ENCODE data around the gene LSP1. TPM values are rescaled to one million over a fixed set of nuclear protein-coding genes. Genes with fewer than 3 reads are reported as not detected.

Gene LSP1
- total RNA-seq, 1 donor from 2014 or later, result not detected

DNA sequence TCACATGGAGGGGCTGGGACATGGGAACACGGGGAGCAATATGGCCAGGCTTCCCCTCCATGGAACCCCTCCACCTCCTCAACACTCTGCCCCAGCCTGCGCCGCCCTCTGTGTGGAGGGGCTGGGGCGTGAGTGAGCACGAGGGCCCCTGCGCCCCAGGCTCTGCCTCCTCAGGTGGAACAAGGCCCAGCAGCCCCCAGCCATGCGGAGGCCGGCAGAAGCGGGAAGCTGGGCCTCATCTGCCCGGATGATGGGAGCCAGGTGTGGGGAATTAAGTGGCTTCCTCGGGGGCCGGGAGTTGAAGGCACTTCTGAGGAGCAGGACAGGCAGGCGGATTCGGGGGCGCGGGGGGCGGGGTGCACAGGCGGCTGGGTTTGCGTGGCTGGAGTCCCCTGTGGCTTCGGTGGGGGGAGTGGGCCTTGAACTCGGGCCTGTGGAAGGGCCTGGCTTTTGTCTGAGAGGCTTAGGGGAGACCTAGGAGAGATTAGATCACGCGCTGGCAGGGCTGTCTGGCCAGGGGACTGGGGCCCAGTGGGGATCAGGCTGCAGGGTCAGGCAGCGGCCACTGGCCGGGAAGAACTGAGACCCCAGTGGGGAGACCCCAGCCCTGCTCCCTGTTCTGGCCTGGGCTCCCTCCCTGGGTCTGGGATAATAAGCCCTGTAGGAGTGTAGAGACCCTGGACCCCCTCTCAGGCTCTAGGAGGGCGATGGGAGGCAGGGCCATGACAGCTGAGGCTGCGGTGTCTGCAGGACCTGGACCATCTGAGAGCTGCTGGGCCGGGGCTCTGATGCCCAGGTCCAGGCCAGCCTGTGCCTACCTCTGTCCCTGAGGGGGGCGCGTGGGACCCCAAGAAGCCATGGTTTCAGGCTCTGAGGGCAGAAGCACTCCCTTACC lies 25.5 kb downstream of the LSP1 start:
- Mint-ChIP-seq H3K4me3 (ENCODE audit: unreplicated experiment) (no peak overlapping the region), H3K9me3 (ENCODE audit: unreplicated experiment) (no peaks in the 10 kb centered on the region), H3K36me3 (ENCODE audit: low read depth, unreplicated experiment) (no peaks in the 10 kb centered on the region), H3K4me1 (ENCODE audit: unreplicated experiment) (no peaks in the 10 kb centered on the region), H3K27me3 (ENCODE audit: unreplicated experiment) (peaks cover 5% of the 10 kb centered on the region), H3K27ac (ENCODE audit: unreplicated experiment) (no peak overlapping the region)
- no peak for DNase-seq (ENCODE audit: low spot score)
- TF ChIP-seq, protein P1, sequence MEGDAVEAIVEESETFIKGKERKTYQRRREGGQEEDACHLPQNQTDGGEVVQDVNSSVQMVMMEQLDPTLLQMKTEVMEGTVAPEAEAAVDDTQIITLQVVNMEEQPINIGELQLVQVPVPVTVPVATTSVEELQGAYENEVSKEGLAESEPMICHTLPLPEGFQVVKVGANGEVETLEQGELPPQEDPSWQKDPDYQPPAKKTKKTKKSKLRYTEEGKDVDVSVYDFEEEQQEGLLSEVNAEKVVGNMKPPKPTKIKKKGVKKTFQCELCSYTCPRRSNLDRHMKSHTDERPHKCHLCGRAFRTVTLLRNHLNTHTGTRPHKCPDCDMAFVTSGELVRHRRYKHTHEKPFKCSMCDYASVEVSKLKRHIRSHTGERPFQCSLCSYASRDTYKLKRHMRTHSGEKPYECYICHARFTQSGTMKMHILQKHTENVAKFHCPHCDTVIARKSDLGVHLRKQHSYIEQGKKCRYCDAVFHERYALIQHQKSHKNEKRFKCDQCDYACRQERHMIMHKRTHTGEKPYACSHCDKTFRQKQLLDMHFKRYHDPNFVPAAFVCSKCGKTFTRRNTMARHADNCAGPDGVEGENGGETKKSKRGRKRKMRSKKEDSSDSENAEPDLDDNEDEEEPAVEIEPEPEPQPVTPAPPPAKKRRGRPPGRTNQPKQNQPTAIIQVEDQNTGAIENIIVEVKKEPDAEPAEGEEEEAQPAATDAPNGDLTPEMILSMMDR (IDR thresholded peaks at IDR 0.05; ENCODE audit: unreplicated experiment), result no peak

DNA sequence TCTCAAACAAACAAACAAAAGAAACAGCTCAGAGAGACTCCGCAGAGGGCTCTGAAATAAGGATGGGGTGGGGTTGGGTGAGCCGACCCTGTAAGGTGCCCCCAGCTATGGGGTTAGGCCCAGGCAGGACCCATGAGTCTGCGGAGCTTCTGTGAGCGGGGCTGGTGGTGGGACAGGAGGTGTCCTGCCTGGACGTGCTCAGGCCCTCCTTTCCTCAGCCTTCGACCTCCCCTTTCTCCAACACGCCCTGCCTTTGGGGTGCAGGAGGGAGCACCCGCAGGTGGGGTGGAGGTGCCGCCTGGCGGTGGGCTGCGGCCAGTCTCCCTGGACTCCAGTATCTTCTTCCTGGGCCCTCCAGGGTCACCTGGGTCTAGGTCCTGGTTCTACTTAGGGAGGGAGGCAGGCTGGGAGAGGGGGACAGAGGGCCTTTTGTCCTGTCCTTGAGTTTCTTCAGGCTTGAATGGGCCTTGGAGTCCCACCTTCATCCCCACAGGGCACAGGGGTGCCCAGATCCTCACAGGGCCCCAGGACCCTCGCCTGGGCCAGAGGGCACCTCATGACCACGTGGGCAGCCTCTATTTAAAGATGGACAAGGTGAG lies 26.6 kb downstream of the LSP1 start:
- H3K4me1 Mint-ChIP-seq (ENCODE audit: unreplicated experiment), result no peaks in the 10 kb centered on the region
- no peak overlapping the region for H3K27ac Mint-ChIP-seq (ENCODE audit: unreplicated experiment)
- DNase-seq (ENCODE audit: low spot score), result no peak
- peaks cover 3% of the 10 kb centered on the region for H3K27me3 Mint-ChIP-seq (ENCODE audit: unreplicated experiment)
- H3K9me3 Mint-ChIP-seq (ENCODE audit: unreplicated experiment), result no peaks in the 10 kb centered on the region
- no peaks in the 10 kb centered on the region for H3K36me3 Mint-ChIP-seq (ENCODE audit: low read depth, unreplicated experiment)
- H3K4me3 Mint-ChIP-seq (ENCODE audit: unreplicated experiment), result no peak overlapping the region
- TF ChIP-seq, protein P1 (IDR thresholded peaks at IDR 0.05; ENCODE audit: unreplicated experiment), result no peak

DNA sequence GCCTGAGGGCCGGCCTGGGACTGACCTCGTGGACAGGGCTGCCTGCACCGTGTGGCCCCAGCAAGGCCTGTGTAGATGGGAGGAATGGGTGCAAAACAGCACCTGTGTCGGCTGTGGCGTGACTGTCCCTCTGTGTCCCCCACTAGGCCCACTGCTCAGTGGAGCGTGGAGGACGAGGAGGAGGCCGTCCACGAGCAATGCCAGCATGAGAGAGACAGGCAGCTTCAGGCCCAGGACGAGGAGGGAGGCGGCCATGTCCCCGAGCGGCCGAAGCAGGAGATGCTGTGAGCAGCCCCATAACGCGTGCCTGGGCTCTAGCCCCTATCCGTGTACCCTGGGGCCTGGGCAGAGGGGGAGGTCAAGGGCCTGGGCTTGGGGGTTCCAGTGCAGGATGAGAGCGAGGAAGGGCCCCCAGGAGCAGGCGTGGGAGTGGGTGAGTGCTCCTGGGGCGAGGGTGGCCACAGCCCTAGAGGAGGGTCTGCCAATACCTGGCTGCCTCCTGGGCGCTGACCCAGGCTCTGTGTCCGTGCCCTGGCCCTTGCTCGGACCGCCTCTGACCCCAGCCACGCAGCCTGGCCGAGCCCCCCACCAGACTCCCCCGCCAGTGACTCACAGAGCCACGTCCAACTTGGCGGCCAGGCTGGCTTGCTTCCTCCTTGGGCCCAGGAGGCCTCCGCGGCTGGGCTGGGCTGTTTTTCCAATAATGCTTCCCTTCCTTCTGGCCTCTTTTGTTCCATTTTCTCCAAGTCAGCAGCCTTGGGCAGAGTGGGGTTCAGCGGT lies 27.2 kb downstream of the LSP1 start:
- no peak overlapping the region for H3K4me3 Mint-ChIP-seq (ENCODE audit: unreplicated experiment)
- TF ChIP-seq, protein P1 (IDR thresholded peaks at IDR 0.05; ENCODE audit: unreplicated experiment), result no peak
- H3K4me1 Mint-ChIP-seq (ENCODE audit: unreplicated experiment), result no peaks in the 10 kb centered on the region
- H3K27me3 Mint-ChIP-seq (ENCODE audit: unreplicated experiment), result peaks cover 3% of the 10 kb centered on the region
- DNase-seq (ENCODE audit: low spot score), result peak; percentile 6
- no peaks in the 10 kb centered on the region for H3K9me3 Mint-ChIP-seq (ENCODE audit: unreplicated experiment)
- no peaks in the 10 kb centered on the region for H3K36me3 Mint-ChIP-seq (ENCODE audit: low read depth, unreplicated experiment)
- H3K27ac Mint-ChIP-seq (ENCODE audit: unreplicated experiment), result no peak overlapping the region

DNA sequence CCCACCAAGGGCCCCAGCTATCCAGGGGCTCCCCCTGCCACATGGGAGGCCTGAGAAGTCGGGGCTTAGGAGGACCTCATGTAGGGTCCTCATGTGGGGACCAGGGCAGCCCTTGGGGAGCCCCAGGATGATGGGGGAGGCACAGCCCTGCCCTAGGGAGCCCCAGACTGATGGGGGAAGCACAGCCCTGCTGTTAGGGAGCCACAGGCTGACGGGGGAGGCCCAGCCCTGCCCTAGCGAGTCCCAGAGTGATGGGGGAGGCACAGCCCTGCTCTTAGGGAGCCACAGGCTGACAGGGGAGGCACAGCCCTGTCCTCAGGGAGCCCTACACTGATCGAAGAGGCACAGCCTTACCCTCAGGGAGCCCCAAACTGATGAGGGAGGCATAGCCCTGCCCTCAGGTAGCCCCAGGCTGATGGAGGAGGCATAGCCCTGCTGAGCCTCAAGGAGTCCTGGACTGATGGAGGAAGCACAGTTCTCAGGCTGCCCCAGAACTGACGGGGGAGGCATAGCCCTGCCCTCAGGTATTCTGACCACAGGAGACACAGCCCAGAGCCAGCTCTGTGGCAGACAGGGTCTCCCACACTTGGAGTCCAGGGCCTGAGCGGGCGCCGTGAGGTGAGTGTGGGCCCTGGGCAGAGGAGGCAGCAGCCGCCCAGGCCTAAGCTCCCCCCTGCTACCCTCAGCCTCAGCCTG lies 28.0 kb downstream of the LSP1 start:
- no peak for DNase-seq (ENCODE audit: low spot score)
- Mint-ChIP-seq H3K36me3 (ENCODE audit: low read depth, unreplicated experiment) (no peaks in the 10 kb centered on the region), H3K27me3 (ENCODE audit: unreplicated experiment) (no peaks in the 10 kb centered on the region), H3K4me1 (ENCODE audit: unreplicated experiment) (no peaks in the 10 kb centered on the region), H3K4me3 (ENCODE audit: unreplicated experiment) (no peak overlapping the region), H3K9me3 (ENCODE audit: unreplicated experiment) (no peaks in the 10 kb centered on the region), H3K27ac (ENCODE audit: unreplicated experiment) (no peak overlapping the region)
- TF ChIP-seq, protein P1 (IDR thresholded peaks at IDR 0.05; ENCODE audit: unreplicated experiment), result no peak
